GM19455 (cell line): Measurements from ENCODE around the gene SP8.

ENCODE experiments used
- ATAC-seq: cut with Tn5 transposase; IDR thresholded peaks from one replicate; pipeline ENCODE4 v1.9.1; 2021; ENCODE audit not compliant: unreplicated experiment

The SP8 gene

DNA sequence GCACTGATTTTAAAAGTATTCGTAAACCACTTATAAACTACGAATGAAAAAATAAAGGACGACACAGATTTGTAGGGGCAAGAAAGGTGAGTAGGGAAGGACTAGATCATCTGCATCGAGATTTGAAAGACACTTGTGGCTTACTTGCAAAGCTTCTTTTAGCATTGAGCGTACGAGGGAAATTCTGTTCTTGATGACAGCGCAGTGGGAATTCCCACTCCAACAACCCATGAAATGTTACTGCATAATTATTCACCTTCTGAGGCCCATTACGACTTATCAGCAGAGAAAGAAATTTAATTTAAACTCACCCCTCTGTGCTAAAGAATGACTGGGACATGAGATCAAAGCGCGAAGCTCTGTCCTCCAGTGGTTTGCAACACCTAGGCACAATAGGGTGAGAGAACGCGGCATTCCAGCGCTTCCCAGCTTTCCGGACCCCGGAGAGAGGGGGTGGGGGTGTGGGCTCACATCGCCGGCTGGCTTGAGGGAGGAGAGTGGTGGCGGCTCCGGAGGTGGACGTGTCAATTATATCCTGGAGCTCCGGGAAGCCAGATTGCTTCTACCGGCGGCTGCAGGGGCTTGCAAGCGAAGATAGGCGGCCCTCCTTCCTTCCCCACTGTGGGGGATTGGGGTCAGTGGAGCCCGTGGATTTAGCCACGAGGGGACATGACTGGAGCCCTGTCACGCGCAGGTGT is 10.3 kb downstream of the SP8 start:
- ATAC-seq: no peak

DNA sequence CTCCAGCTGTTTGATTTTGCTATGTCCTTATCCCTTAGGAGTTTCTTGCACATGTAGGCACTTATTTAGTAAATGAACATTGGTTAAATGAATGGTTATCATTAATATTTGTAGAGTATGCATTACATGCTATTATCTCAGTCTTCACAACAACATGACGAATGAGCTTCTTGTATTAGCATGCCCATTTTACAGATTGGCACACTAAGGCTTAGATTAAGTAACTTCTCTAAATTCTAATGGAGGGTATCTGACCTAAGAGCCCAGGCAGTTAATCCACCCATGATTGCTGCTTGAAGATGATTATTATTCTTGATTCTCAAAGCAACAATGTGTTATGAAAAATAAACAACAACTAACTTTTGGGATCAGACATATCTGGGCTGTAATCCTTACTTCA is 32.7 kb downstream of the SP8 start:
- ATAC-seq: no peak

DNA sequence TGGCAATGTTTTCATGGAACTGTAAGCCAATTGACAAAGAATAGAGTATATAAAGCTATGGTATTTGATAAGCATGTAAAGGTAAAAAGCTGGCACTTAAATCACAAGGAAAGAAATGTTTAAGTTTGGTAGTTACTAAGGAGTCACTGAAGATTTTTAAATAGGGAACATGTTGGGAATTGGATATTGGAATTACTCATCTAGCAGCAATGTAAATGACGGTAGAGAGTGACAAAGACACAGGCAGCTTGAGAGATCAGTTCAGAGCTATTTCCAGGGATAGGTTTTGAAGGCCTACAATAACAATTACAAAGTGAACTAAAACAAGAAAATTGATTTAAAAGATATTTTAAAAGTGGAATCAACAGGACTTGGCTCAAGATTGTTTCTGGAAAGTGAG is 36.8 kb downstream of the SP8 start:
- no peak for ATAC-seq

DNA sequence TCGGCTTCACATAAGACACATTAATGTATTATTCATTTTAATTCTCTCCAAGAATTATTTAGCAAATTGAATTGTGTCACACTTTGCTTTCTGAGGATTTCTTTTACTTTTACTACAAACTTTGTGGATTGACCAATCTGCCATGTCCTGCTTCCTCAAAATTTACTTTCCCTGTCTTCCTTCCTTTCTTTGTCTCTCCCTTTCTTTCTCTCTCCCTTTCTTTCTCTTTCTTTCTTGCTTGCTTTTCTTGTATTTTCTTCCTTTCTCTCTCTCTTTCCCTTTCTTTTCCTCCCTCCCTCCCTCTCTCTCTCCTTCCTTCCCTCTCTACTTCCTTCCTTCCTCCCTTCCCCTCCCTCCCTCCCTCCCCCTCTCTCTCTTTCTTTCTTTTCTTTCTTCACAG is 37.8 kb downstream of the SP8 start:
- no peak for ATAC-seq

DNA sequence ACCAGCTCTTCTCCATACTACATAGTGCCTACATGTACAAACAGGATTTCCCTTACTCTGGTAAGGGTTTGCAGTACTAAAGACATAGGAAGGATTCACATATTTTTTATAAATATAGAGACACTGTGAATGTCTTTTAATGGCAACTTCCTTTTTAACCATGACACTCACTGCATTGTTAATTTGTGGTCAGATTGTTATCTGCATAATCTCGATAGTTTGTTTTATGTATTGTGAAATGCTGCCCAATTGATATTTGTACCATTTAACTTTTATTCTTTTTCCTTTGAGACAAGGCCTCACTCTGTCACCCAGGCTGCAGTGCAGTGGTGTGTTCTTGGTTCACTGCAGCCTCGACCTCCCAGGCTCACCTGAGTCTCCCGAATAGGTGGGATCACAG is 39.7 kb downstream of the SP8 start:
- no peak for ATAC-seq

DNA sequence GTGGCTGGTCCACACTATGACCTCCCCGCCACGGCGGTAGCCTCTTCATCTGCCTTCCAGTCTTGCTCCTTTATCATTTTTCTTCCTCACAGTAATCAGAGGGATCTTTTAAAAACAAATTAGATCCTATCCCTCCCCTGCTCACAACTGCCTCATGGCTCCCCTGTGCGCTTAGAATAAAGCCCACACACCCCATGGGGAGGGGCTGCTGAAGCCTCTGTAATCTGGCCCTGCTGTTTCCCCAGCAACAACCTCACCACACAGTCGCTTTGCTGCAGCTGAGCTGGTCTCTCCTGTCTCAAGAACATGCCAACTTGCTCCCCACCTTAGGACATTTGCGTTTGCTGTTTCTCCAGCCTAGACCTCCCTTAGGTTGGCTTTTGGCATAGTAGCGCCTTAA is 41.0 kb downstream of the SP8 start:
- no peak for ATAC-seq

DNA sequence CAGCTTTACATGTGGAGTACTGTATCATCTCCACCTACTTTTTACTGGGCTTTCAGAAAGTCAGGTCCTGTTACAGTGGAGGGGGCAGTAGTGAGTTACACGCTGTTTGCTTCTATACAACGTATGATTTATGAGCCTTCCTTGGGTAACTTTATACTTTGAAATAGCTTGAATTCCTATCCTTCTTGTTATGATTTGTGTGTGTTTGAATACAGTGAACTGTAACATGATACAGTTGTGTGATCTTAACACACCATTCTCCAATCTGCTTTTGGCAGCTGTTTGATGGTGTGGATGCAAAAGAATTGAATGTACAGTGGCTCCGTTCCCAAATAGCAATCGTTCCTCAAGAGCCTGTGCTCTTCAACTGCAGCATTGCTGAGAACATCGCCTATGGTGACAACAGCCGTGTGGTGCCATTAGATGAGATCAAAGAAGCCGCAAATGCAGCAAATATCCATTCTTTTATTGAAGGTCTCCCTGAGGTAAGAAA is 41.7 kb downstream of the SP8 start:
- no peak for ATAC-seq

DNA sequence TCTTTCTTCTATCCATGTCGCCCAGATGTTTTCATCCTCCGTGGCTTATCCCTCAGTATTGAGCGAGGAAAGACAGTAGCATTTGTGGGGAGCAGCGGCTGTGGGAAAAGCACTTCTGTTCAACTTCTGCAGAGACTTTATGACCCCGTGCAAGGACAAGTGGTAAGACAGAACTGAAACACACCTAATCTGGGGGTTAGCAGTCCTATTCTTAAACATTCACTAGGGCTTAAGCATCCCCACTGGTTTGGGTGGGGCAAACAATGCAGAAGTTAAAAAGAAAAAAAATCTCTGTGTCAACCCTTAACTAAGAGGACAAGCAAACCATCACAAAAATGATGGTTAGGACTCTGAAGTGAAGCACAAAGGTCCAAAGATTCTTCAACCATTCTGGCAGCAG is 43.8 kb downstream of the SP8 start:
- ATAC-seq: no peak

DNA sequence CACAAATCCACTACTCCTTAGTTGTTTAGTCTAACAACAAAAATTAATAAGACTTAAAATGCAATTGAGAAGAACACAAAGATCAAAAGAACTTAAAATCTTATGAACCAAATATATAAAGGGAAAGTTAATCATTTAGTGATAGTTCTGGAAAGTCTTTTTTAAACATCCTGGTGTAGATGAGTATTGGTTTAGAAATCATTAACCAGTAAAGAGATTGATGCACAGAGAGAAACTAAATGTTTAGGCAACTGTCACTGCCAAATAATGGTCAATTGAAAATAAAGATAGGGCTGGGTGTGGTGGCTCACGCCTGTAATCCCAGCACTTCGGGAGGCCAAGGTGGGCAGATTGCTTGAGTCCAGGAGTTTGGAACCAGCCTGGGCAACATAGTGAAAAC is 44.9 kb downstream of the SP8 start:
- ATAC-seq: no peak

DNA sequence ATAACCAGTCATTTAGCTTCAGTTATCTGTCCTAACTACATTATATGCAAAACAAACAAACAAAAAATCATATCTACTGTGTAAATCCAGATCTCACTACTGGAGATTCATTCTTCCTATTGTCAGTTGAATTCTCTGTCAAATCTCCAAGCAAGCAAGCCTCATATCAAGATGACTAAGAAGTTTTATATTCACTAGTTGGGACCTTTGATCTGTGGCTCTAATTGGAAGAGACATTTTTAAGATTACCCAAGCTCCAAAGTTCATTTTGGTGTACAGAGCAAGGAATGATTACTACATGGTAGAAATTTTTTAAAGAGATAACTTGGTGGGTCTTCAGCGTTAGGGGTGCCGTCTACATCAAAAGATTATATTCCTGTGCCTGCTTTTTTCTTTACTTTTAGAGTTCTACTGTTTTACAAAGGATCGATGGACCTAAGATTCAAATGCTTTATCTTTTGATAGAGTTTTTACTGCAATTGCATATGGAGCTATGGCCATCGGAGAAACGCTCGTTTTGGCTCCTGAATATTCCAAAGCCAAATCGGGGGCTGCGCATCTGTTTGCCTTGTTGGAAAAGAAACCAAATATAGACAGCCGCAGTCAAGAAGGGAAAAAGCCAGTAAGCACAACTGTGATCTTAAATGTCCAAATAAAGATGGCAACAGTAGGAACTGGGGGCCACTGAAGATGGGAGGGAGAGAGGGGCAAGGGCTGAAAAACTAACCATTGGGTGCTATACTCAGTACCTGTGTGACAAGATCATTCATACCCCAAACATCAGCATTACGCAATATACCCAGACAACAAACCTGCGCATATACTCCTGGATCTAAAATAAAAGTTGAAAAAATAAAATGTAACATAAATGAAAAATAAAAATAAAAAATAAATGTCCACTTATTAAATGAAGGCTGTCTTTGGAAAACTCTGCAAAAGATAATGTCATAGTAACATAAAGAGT is 47.9 kb downstream of the SP8 start:
- ATAC-seq: no peak

DNA sequence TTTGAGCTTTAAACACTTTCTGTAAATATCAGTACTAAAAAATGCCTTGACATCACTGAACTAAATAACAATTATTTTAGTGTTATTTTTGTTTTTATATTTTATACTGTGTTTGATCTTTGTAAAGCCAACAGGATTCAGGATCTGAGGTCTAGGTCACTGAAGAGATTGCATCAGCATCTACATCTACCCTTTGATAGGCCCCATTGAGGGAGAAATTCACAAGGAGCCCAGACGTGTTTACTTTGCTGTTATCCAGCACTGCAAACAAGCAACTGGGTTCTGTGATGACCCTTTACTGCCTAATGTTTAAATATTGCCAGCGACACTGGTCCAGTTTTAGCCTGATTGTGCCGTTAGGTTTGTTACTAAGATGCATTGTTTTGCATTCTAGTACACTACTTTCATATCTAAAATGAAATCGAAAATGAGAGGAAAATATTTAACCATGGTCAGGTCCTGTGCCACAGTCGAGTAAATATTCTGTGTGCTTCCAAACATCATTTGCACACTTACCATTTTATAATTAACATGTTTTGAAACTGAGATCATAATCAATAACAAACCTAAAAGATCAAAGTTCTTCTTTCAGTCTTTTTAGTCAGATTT is 48.7 kb downstream of the SP8 start:
- ATAC-seq: no peak

DNA sequence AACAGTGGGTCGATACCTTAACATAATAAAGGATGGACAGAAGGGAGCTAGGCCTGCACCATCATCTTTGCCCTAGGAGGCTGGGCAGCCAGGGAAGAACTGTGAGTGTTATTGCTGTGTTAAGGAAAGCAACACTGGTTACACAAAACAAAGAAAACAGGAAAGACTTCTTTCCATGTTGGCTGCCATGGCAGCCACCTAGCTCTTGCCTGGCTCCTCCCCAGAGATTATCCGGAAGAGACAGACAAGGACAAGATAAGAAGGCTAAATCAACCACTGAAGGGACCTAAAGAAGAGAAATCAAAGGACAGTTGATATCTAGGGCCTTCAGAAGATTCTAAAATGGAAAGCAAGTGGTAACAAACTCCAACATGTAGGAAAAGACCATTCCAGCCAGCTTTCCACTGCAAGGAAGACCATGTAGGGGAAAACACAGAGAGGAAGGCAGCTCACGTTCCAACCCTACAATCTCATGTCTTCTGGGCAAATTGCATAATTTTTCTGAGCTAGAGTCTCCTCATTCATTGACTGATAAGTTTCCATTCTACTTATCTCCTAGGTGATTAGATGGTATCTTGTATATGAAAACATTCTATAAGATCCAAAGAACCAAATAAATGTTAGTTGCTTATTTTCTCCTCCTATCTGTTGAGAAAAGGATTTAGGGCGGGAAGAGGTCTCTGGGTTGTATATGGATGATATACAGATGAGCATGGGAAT is 51.2 kb downstream of the SP8 start:
- ATAC-seq: no peak
